BLaER1 (cell line): ENCODE results near the gene MYLK.
"Not testable (repeated sequence)": the region's sequence is repeated elsewhere in the genome, so short reads cannot be mapped to it uniquely, and the experiment has no call there.

Source experiments
- H3K27ac ChIP-seq: shearing (Covaris generic); formaldehyde crosslinking; 2 replicates; pipeline ENCODE4 v1.8.1; 2022
- H3K27me3 ChIP-seq: shearing (Covaris generic); formaldehyde crosslinking; 2 replicates; pipeline ENCODE4 v1.8.1; 2022
- H3K36me3 ChIP-seq: shearing (Covaris generic); formaldehyde crosslinking; 2 replicates; pipeline ENCODE4 v1.8.1; 2022
- H3K4me1 ChIP-seq: shearing (Covaris generic); formaldehyde crosslinking; 2 replicates; pipeline ENCODE4 v1.8.1; 2022
- H3K4me2 ChIP-seq: shearing (Covaris generic); formaldehyde crosslinking; 2 replicates; pipeline ENCODE4 v1.8.1; 2022
- H3K4me3 ChIP-seq: shearing (Covaris generic); formaldehyde crosslinking; 2 replicates; pipeline ENCODE4 v1.8.1; 2022
- H3K9ac ChIP-seq: shearing (Covaris generic); formaldehyde crosslinking; 2 replicates; pipeline ENCODE4 v1.8.1; 2022
- H3K9me3 ChIP-seq: shearing (Covaris generic); formaldehyde crosslinking; 2 replicates; pipeline ENCODE4 v1.8.1; 2022
- H4K20me1 ChIP-seq: shearing (Covaris generic); formaldehyde crosslinking; 2 replicates; pipeline ENCODE4 v1.8.1; 2022
- Cebpa-rat ChIP-seq: shearing (Covaris generic); IDR thresholded peaks from 2 replicates; pipeline ENCODE4 v1.8.1; 2022

MYLK gene

GRCh38 chr3:123622766-123623165, 261.4 kb downstream of the MYLK start:
- H3K27me3 ChIP-seq, result no peaks in the 10 kb centered on the region
- H3K36me3 ChIP-seq, result peaks cover 68% of the 10 kb centered on the region
- 0 out of 2 replicates have a peak, but pooled peaks cover 5% of the 10 kb centered on the region for H4K20me1 ChIP-seq
- TF ChIP-seq Cebpa-rat, result no peak
- no peak overlapping the region for H3K4me3 ChIP-seq
- H3K4me1 ChIP-seq, result peaks cover 19% of the 10 kb centered on the region
- no peak overlapping the region for H3K4me2 ChIP-seq
- H3K27ac ChIP-seq, result no peak overlapping the region
- no peak overlapping the region for H3K9ac ChIP-seq
- H3K9me3 ChIP-seq, result no peaks in the 10 kb centered on the region

DNA sequence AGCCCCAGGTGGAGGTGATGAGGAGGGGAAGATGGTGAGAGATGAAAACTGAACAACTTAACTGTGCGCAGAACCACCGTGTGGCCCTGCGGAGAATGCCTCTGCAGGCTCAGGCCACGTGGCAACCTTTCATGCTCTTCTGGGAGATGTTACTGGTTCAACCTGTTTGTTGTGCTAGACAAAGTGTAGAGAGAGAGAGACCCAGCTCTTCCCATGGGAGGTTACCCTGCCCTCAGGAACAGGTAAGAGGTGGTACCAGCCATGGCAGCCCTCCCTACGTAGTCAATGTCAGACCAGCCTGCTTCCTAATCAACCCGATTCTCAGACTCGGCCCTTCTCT, 262.3 kb downstream of the MYLK start:
- Histone ChIP-seq H3K27ac (no peak overlapping the region), H3K9me3 (no peaks in the 10 kb centered on the region), H3K4me3 (no peak overlapping the region), H3K4me2 (no peak overlapping the region), H3K9ac (no peak overlapping the region), H3K36me3 (peaks cover 65% of the 10 kb centered on the region), H3K4me1 (peaks cover 21% of the 10 kb centered on the region), H4K20me1 (0 out of 2 replicates have a peak, but pooled peaks cover 5% of the 10 kb centered on the region), H3K27me3 (no peaks in the 10 kb centered on the region)
- no peak for TF ChIP-seq Cebpa-rat

- H3K27me3 ChIP-seq, result no peaks in the 10 kb centered on the region
- no peak overlapping the region for H3K9ac ChIP-seq
- H3K4me3 ChIP-seq, result no peak overlapping the region
- no peak overlapping the region for H3K4me2 ChIP-seq
- peaks cover 21% of the 10 kb centered on the region for H3K4me1 ChIP-seq
- peaks cover 63% of the 10 kb centered on the region for H3K36me3 ChIP-seq
- H3K9me3 ChIP-seq, result no peaks in the 10 kb centered on the region
- H3K27ac ChIP-seq, result no peak overlapping the region
- 0 out of 2 replicates have a peak, but pooled peaks cover 5% of the 10 kb centered on the region for H4K20me1 ChIP-seq
- no peak for TF ChIP-seq Cebpa-rat
Observed at GRCh38 chr3:123621186-123621849, 262.8 kb downstream of the MYLK start.

GRCh38 chr3:123620343-123620742, 263.8 kb downstream of the MYLK start:
- no peaks in the 10 kb centered on the region for H3K9me3 ChIP-seq
- no peak overlapping the region for H3K9ac ChIP-seq
- TF ChIP-seq Cebpa-rat, result no peak
- H3K4me1 ChIP-seq, result peaks cover 21% of the 10 kb centered on the region
- H3K27me3 ChIP-seq, result no peaks in the 10 kb centered on the region
- H3K4me3 ChIP-seq, result no peak overlapping the region
- H3K36me3 ChIP-seq, result peaks cover 60% of the 10 kb centered on the region
- no peak overlapping the region for H3K27ac ChIP-seq
- H4K20me1 ChIP-seq, result 0 out of 2 replicates have a peak, but pooled peaks cover 5% of the 10 kb centered on the region
- no peak overlapping the region for H3K4me2 ChIP-seq

- no peaks in the 10 kb centered on the region for H3K27me3 ChIP-seq
- H3K9ac ChIP-seq, result no peak overlapping the region; the same call in 1 of the 2 replicates
- no peaks in the 10 kb centered on the region for H3K9me3 ChIP-seq
- H3K4me2 ChIP-seq, result peak overlapping the region; percentile 65
- H3K27ac ChIP-seq, result peak overlapping the region; percentile 32
- H3K4me3 ChIP-seq, result no peak overlapping the region
- peaks cover 60% of the 10 kb centered on the region for H3K36me3 ChIP-seq
- TF ChIP-seq Cebpa-rat, result no peak
- H4K20me1 ChIP-seq, result 0 out of 2 replicates have a peak, but pooled peaks cover 5% of the 10 kb centered on the region
- peaks cover 25% of the 10 kb centered on the region for H3K4me1 ChIP-seq
Observed at GRCh38 chr3:123618768-123619484, 265.2 kb downstream of the MYLK start.

DNA sequence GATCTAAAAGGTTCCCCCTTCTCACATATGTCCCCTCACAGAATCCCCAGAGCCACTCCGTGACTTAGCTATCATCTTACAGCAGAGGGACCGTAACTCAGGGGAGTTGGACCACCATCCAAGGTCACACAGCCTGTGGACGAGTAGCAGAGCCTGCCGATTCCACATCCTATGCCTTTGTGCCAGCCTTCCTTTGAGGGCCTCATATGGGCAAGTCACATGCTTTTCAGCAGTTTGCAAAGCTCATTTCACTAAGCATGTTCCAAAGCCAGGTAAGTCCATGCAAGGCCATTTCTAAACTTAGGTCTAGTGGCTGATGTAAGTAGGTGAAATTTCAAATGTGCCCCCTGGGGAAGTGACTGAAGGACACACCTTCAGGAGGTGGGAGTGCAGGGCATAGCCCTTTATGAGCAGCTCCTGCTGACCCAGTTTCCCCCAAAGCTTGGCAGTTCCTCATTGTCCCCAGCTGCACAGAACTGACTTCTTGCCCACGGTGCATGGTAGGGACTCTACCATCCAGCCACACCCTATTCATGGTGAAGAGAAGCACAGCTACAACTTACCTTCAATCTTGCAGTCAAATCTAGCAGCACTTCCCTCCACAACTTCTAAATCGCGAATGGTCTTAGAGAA, 265.9 kb downstream of the MYLK start:
- no peaks in the 10 kb centered on the region for H3K9me3 ChIP-seq
- H3K27ac ChIP-seq, result peak overlapping the region; percentile 32; the same call in 1 of the 2 replicates
- H3K4me1 ChIP-seq, result peaks cover 32% of the 10 kb centered on the region
- no peak for TF ChIP-seq Cebpa-rat
- no peak overlapping the region for H3K4me3 ChIP-seq
- H3K4me2 ChIP-seq, result peak overlapping the region; percentile 65
- H3K36me3 ChIP-seq, result peaks cover 65% of the 10 kb centered on the region
- H3K9ac ChIP-seq, result no peak overlapping the region; the same call in 1 of the 2 replicates
- no peaks in the 10 kb centered on the region for H3K27me3 ChIP-seq
- 0 out of 2 replicates have a peak, but pooled peaks cover 5% of the 10 kb centered on the region for H4K20me1 ChIP-seq

GRCh38 chr3:123616593-123616992, 267.5 kb downstream of the MYLK start:
- TF ChIP-seq Cebpa-rat, result no peak
- no peak overlapping the region for H3K4me3 ChIP-seq
- no peak overlapping the region for H3K27ac ChIP-seq

GRCh38 chr3:123613543-123613942, 270.6 kb downstream of the MYLK start:
- no peak overlapping the region for H3K4me3 ChIP-seq
- H3K4me2 ChIP-seq, result peak overlapping the region; percentile 37
- TF ChIP-seq Cebpa-rat, result no peak
- H3K9ac ChIP-seq, result no peak overlapping the region
- H3K4me1 ChIP-seq, result peaks cover 66% of the 10 kb centered on the region
- H3K36me3 ChIP-seq, result peaks cover 56% of the 10 kb centered on the region
- no peaks in the 10 kb centered on the region for H3K27me3 ChIP-seq
- 0 out of 2 replicates have a peak, but pooled peaks cover 6% of the 10 kb centered on the region for H3K9me3 ChIP-seq
- no peak overlapping the region for H3K27ac ChIP-seq
- no peaks in the 10 kb centered on the region for H4K20me1 ChIP-seq

More at GRCh38 chr3:123616593-123616992, 267.5 kb downstream of the MYLK start:
- Histone ChIP-seq H3K4me2 (no peak overlapping the region), H3K9me3 (no peaks in the 10 kb centered on the region), H3K36me3 (peaks cover 60% of the 10 kb centered on the region), H3K27me3 (no peaks in the 10 kb centered on the region), H4K20me1 (0 out of 2 replicates have a peak, but pooled peaks cover 5% of the 10 kb centered on the region), H3K4me1 (peaks cover 48% of the 10 kb centered on the region), H3K9ac (no peak overlapping the region)

GRCh38 chr3:123611674-123612073, 272.5 kb downstream of the MYLK start:
- peaks cover 62% of the 10 kb centered on the region for H3K4me1 ChIP-seq
- not testable (repeated sequence) for H3K27ac ChIP-seq, H3K4me3 ChIP-seq, H4K20me1 ChIP-seq, H3K27me3 ChIP-seq, H3K9ac ChIP-seq, H3K9me3 ChIP-seq, H3K4me2 ChIP-seq
- H3K36me3 ChIP-seq, result peaks cover 47% of the 10 kb centered on the region

GRCh38 chr3:123611082-123611481, 273.1 kb downstream of the MYLK start:
- H3K4me1 ChIP-seq, result peaks cover 64% of the 10 kb centered on the region

More at GRCh38 chr3:123611082-123611481, 273.1 kb downstream of the MYLK start:
- Histone ChIP-seq H4K20me1 (no peaks in the 10 kb centered on the region), H3K27me3 (no peaks in the 10 kb centered on the region), H3K9ac (no peak overlapping the region), H3K9me3 (0 out of 2 replicates have a peak, but pooled peaks cover 6% of the 10 kb centered on the region), H3K36me3 (peaks cover 43% of the 10 kb centered on the region), H3K27ac (no peak overlapping the region), H3K4me3 (no peak overlapping the region), H3K4me2 (peak overlapping the region; percentile 62)
- TF ChIP-seq Cebpa-rat, result no peak
